Spleen (tissue), 7 donors: ENCODE measurements around the gene ZSCAN1.
A peak's percentile ranks its signal among the peaks of the same experiment; 100 is the strongest.

Experiments
- CTCF ChIP-seq, 11 experiments: fragments of 200-600 bp in 7 of 11; fragments of 450-650 bp in 4 of 11; sonication (generic) in 4 of 11; IDR thresholded peaks in 8 of 11; conservative IDR thresholded peaks in 3 of 11; 1 replicate in 7 of 11; 2 replicates in 4 of 11; pipeline versions ENCODE4 v1.4.0 to v1.8.0; 2016 to 2021; ENCODE audit warnings: antibody characterized with exemption in 11 of 11, inconsistent platforms in 4 of 11, mild to moderate bottlenecking in 1 of 11
- POLR2A ChIP-seq, 3 donors: fragments of 450-650 bp; IDR thresholded peaks; one replicate each; pipeline ENCODE4 v1.5.1; 2017; ENCODE audit warnings: antibody characterized with exemption in 3 of 3, mild to moderate bottlenecking in 1 of 3
- POLR2AphosphoS5 ChIP-seq, 3 donors: sonication (generic); formaldehyde crosslinking; IDR thresholded peaks; one replicate each; pipeline ENCODE4 v1.5.1; 2017; ENCODE audit warnings: antibody characterized with exemption in 3 of 3
- donor health status: DM: no; HTN: no; CAD: no; lungs with moderate emphysema.
- donor health status: DM: no; HTN: no; CAD: no.
- donor health status: DM: no; HTN: no; CAD: no.

GRCh38 chr19:58089846-58090245 lies 56.0 kb downstream of the ZSCAN1 start:
- TF ChIP-seq POLR2A (IDR thresholded peaks at IDR 0.05) (no peak), CTCF (IDR thresholded peaks at IDR 0.05 in 8 of 11, conservative IDR thresholded peaks at IDR 0.05 in 3 of 11) (no peak), POLR2AphosphoS5 (IDR thresholded peaks at IDR 0.05) (peak in 1 of 3 donors; percentile 53)
